ENCODE measurements around the gene KDF1. TPM values are rescaled to one million over a fixed set of nuclear protein-coding genes. Genes with fewer than 3 reads are reported as not detected.

The KDF1 gene
- total and polyA plus RNA-seq, 2 of the 13 experiments (the other 11 are each of a cell fraction or from before 2014, with no cell fraction given): 1.9 to 4.9 TPM

- TF ChIP-seq ZNF124 (CRISPR knock-in tag; IDR thresholded peaks at IDR 0.05) (peak; percentile 94), ZNF737 (CRISPR knock-in tag; IDR thresholded peaks at IDR 0.05; ENCODE audit: borderline replicate concordance) (no peak; the same call in 1 of the 2 replicates), ZNF407 (CRISPR knock-in tag; IDR thresholded peaks at IDR 0.05; ENCODE audit: not compliant biosample characterization) (no peak), SMARCC2 (IDR thresholded peaks at IDR 0.05) (no peak), KLF15 (CRISPR knock-in tag; IDR thresholded peaks at IDR 0.05; ENCODE audit: borderline replicate concordance) (no peak), ZNF556 (CRISPR knock-in tag; IDR thresholded peaks at IDR 0.05; ENCODE audit: borderline replicate concordance) (peak; percentile 76; the same call in 1 of the 2 replicates), ZNF674 (CRISPR knock-in tag; IDR thresholded peaks at IDR 0.05; ENCODE audit: low read depth) (no peak), LCORL (IDR thresholded peaks at IDR 0.05) (no peak), LCORL (CRISPR knock-in tag; IDR thresholded peaks at IDR 0.05) (peak; percentile 77; the same call in 1 of the 2 replicates), GATAD1 (CRISPR knock-in tag; IDR thresholded peaks at IDR 0.05) (peak; percentile 66; the same call in 1 of the 2 replicates), MEIS1 (CRISPR knock-in tag; IDR thresholded peaks at IDR 0.05; ENCODE audit: borderline replicate concordance) (peak; percentile 74; the same call in 1 of the 2 replicates), KMT2B (CRISPR knock-in tag; IDR thresholded peaks at IDR 0.05) (no peak), NRL (CRISPR knock-in tag; IDR thresholded peaks at IDR 0.05; ENCODE audit: borderline replicate concordance) (no peak), CREM (IDR thresholded peaks at IDR 0.05) (peak; percentile 87), CREM (CRISPR knock-in tag; IDR thresholded peaks at IDR 0.05) (no peak), ZNF780A (CRISPR knock-in tag; IDR thresholded peaks at IDR 0.05) (no peak), ZFP1 (CRISPR knock-in tag; IDR thresholded peaks at IDR 0.05) (peak; percentile 77; the same call in 1 of the 2 replicates)
- TF ChIP-seq, protein P1, sequence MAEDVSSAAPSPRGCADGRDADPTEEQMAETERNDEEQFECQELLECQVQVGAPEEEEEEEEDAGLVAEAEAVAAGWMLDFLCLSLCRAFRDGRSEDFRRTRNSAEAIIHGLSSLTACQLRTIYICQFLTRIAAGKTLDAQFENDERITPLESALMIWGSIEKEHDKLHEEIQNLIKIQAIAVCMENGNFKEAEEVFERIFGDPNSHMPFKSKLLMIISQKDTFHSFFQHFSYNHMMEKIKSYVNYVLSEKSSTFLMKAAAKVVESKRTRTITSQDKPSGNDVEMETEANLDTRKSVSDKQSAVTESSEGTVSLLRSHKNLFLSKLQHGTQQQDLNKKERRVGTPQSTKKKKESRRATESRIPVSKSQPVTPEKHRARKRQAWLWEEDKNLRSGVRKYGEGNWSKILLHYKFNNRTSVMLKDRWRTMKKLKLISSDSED (CRISPR knock-in tag; IDR thresholded peaks at IDR 0.05): no peak
- TF ChIP-seq, protein P2, sequence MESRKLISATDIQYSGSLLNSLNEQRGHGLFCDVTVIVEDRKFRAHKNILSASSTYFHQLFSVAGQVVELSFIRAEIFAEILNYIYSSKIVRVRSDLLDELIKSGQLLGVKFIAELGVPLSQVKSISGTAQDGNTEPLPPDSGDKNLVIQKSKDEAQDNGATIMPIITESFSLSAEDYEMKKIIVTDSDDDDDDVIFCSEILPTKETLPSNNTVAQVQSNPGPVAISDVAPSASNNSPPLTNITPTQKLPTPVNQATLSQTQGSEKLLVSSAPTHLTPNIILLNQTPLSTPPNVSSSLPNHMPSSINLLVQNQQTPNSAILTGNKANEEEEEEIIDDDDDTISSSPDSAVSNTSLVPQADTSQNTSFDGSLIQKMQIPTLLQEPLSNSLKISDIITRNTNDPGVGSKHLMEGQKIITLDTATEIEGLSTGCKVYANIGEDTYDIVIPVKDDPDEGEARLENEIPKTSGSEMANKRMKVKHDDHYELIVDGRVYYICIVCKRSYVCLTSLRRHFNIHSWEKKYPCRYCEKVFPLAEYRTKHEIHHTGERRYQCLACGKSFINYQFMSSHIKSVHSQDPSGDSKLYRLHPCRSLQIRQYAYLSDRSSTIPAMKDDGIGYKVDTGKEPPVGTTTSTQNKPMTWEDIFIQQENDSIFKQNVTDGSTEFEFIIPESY (CRISPR knock-in tag; IDR thresholded peaks at IDR 0.05): no peak
These were observed 49.7 kb downstream of the KDF1 start (continued) for GRCh38 chr1:26910343-26911160.
